HG03432 (cell line): ENCODE data around the gene EXD3.
A peak's percentile ranks its signal among the peaks of the same experiment; 100 is the strongest.

Experiments used
- ATAC-seq: cut with Tn5 transposase; IDR thresholded peaks from one replicate; pipeline ENCODE4 v1.9.1; 2021; ENCODE audit warnings: mild to moderate bottlenecking, moderate library complexity; ENCODE audit not compliant: unreplicated experiment

EXD3 gene

DNA sequence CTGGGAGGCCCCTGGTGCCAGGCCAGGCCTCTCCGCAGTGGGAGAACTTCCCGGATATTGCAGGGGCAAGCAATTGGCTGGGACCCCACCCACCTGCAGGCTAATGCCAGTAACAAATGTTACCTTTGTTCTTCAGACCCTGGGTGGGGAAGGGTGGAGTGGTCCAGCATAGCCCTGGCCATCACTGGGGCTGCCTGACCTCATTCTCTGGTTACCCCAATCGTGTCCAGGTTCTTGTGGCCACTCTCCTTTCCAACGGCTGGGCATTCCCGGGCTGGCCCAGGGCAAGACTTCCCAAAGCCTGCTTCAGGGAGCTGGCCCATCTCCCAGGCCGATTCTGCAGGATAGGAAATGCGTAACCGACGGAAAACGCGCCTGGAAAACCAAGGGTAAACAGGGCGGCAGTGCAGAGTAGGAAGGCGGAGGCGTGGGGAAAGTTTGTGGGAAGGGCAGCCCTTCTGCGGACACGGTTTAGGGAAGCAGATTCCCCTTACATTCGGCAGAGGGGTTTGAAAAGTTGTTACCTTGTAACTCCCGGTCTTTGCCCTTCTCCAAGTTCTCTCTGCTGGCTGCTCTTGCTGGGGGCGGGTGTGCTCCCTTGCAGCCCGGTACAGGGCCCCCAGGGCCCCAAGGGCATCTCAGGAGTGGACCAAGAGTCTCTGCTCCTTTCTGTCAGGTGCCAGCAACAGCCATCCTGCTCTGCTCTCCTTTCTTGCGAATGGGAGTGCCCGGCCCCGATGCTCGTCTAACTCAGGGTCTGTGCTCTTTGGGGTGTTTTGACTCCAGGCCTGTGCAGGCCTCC lies 124.4 kb downstream of the EXD3 start:
- no peak for ATAC-seq

DNA sequence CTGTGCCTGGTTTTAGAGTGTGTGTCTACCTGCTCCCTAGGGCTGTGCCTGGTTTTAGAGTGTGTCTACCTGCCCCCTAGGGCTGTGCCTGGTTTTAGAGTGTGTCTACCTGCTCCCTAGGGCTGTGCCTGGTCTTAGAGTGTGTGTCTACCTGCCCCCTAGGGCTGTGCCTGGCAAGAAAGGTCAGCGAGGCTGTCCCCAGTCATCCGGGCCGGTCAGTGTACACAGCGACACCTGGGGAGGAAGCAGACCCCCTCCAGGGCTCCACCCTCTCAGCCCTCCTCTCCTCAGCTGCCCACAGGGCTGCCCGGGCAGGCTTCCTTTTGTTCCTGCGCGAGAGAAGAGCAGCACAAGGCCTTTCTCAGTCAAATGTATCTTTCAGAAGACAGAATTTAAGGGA lies 125.0 kb downstream of the EXD3 start:
- ATAC-seq: no peak

DNA sequence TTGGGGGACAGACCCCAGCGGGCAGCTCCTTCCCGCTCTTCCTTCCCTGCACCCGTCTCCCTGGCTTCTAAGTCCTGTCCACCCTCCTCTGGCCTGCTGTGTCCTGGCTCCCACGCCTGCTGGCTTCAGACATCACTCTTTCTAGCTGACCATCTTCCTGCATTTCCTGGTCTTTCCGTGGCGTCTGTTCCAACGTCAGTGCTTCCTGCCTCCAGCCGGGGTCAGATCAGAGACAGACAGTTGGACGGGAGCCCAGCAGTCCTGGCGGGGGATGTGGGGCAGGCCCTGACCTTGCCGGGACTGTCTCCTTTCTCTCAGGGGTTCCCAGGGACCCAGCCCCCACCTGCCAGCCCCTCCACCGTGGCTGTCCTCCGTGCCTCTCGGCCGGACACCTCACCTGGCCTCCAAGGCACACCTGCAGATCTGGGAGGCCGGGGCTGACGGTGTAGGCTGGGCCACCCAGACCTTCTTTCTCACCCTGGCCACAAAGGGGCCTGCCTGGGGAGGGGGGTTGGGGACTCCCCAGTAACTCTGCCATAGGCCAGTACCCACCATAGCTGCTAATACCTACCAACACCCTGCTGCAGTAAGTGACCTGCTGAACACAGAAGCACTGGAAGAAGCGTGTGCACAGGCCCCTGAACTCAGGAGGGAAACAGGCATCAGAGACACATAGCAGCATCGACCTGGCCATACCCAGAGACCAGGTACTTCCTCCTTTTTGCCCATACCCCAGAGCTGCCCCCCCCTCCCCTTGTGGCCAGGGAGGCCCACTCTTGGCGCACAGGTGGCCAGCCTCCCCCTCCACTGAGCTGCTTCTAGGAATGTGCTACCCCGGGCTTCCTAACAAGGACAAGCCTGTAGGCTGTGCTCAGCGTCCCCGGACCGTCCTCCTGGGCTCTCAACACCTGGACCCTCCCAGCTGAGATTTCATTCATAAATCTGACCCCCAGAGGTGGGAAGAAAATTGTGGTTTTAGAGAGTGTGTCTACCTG lies 126.0 kb downstream of the EXD3 start:
- ATAC-seq: no peak

DNA sequence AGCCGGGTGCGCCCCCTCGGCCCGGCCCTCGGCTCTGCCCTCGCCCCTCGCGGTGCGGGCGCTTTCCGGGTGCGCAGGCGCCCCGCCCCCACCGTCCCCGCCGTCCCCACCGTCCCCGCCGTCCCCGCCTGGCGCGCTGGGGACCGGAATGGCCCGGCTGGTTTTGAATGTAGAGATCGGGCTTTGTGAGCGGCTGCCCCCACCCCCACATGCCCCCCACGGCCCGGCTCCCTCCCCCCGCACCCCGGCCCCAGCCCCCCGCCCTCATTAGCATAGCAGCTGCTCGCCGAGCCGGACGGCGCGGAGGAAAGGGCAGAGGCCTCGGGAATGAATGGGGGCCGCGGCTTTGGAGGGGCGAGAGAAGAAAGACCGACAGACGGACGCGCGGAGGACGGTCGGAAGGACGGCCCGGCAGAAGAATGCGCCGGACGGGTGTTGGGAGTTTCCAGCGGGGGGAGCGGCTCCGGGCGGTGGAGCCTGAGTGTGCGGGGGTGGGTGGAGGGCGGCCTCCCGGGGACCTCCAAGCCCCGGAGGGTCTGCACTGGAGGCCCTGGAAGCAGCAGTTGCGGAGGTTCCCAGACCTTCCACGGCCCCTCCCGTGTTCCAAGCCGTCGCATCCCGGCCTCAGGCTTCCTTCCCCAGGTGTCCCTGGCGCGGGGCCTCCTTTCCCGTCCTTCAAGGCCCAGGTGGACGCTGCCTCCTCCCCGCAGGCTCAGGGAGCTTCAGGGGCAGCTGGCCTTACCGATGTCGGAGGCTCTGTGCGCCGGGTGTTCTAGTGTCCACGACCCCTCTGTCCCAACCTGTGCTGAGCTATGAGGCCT lies 126.9 kb downstream of the EXD3 start:
- ATAC-seq: no peak

DNA sequence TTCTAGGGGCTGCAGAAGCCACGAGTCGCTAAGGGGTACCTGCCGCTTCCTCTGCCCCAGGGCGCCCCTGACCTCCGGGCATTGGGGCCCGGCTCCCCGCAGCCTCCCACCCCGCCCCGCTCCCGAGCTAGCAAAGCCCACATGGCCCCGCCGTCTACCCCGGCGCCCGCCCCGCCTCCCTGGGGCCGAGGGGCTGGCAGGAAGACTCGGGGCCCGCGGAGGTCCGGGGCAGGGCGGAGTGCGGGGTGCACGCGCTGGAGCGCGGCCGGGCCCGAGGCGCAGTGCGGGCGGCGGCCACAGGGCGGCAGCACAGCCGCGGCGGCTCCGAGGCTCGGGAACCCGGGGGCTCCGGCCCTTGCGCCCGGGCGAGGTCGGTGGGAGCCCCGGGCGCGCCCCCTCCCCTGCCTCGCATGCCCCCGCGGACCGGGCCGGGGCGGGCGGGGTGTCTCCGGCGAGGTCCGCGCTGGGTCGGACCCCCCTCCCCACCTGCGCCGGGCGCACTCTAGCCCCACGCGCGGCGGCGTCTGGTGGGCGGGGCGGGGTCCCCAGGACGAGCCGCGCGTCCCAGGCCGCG lies 127.6 kb downstream of the EXD3 start:
- no peak for ATAC-seq

GRCh38 chr9:137294681-137295237 lies 128.2 kb downstream of the EXD3 start:
- no peak for ATAC-seq

DNA sequence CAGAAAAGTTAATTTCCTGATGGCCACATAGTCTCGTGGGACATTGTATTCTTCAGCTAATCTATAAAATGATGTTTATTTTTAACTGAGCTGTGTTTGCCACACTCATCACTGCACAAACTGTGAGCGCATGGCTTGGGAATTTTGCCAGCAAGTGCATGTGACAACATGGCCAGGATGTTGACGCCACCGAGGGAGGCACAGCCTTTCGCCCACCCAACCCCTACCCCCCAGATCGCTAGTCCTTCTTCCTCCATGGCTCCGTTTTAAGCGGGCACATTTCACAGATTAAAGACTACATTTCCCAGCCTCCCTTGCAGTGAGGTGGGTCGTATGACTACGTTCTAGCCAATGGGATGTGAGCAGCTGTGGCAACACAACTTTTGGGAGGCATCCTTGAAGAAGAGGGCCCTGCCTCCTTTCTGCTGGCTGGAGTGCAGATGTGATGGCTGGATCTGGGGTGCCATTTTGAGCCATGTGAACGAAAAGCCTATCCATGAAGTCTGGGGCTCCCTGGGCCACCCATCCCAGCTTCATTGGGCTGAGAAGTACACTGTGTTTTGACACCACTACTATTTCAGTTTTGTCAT lies 128.8 kb downstream of the EXD3 start:
- no peak for ATAC-seq

DNA sequence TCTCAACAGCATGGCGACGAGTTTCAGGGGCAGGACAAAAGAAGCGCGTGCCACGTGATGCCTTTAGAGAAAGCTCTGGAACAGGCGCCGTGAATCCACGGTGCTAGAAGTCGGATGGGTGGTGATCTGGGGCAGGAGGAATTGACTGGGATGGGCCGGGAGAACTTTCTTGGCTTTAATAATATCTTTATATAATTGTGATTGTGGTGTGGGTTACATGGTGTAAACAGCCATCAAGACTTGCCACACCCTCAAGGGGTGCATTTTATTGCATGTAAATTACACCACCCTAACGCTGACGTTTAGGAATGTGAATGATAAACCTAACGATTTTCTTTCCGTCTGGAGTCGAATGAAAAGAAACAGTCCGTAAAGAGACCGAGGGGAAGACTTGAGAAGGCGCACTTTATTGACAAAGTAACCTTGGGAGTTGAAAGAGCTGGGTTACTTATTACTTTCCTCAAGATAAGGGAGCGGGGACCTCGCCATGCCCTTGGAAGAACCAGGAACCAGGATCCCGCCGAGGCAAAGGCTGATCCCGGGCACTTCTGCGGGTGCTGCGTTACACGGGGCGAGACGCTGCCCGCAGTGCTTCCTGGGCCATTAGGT lies 129.4 kb downstream of the EXD3 start:
- ATAC-seq: no peak

DNA sequence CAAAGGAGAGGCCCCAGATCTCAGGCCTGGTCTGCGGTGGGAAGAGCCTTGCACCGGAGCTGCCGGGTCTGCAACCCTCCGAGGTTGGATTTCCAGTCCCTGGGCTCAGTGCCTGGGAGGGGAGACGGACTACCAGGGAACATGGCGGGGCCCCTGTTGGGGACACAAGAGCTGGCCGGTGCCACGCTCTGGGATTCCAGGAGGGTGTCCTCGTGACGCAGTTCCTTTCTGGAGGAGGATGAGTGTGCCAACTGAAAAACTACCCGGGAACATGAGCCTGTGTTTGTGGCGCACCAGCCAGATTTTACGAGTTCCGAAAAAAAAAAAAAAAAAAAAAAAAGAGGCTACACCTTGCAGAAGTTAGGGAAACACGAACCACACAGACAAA lies 129.9 kb downstream of the EXD3 start:
- no peak for ATAC-seq

DNA sequence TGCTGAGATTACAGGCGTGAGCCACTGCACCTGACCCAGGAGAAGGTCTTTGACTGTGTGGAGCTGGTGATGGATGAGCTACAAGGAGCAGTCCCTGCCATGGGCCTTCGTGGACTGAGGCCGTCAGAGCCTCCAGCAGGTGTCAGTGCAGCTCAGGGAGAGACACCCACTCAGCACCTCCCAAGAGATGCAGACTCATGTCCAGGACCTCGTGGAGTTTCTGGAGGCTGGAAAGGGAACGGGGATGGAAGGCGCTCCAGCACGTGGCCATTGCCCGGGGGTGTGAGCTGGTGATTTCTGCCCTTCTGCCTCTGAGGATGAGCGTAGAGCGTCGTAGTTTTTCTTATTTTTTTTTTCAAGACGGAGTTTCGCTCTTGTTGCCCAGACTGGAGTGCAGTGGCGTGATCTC lies 136.0 kb downstream of the EXD3 start:
- no peak for ATAC-seq

- ATAC-seq: no peak
These were observed 141.4 kb downstream of the EXD3 start for GRCh38 chr9:137281345-137282116.

DNA sequence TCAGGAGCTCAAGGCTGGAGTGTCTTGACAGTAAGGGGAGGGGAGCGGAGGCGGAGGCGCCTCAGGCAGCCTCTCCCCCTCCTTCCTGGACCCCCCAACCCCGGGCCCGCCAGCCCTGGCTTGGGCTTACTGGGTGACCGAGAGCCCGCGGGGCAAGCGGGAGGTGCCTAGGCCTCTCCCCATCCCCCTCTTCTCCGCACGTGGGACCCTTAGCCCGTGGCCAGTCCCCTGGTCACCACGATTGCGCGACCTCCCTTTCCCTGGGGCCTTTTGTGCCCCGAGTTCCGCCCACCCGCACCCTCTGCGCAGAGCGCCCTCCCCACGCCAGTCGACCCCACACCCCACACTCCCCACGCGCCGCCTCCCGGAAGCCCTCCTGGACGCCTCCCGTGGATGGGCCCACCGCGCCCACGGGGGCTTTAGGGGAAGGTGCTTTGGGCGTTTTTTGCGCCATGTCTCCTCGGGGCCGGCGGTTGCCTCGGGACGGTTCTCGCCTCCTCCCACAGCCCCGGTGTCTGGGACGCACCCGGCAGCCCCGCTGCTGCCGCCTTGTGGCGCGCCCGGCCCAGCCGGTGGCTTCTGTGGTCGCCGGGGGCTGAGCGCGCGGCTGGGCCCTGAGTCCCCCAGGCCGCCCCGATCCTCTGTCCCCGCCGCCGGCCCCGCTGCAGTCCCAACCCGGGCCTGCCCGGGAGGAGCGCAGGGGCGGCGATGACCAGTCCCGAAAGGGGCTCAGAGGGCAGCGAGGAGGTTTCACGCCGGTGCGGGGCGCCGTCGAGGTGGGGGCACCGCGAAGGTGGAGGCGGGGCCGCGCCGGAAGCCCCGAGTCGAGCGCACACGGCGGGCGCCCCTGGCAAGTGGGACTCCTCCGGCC lies 142.3 kb downstream of the EXD3 start:
- ATAC-seq: no peak

GRCh38 chr9:137279741-137280473 lies 143.1 kb downstream of the EXD3 start:
- no peak for ATAC-seq

GRCh38 chr9:137278721-137279711 lies 143.9 kb downstream of the EXD3 start:
- ATAC-seq: no peak

DNA sequence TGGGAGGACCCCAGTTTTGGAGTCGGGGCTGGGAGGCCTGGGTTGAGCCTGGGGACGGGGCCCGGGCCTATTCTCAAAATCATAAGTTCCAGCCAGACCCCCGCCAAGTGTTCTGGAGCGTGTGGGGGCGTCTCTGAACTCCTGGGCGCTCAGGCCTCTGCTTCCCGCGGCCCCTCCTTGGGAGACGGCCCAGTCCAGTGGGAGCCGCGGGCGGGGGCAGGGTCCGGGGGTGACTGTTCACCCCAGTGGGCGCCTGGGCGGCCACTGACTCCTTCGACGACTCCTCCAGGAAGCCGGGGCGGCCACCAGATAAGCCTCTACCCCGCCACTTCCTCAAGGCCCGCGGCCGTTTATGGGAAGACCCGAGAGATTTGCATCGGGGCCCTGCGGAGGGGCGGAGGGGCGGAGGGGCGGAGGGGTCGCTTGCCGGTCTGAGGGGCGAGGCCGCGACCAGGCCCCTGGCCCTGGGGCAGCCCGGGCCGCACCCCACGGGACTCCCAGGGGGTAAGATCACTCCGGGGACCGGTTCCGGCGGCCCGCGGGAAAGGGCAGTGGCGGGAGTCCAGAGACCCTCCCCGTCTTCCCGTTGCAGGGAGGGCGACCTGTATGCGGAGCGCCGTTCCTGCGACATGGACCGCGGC lies 144.8 kb downstream of the EXD3 start:
- ATAC-seq: peak; percentile 11
